Urinary bladder (tissue), 4 donors: ENCODE results near the gene MPV17L2. TPM values are rescaled to one million over a fixed set of nuclear protein-coding genes. Genes with fewer than 3 reads are reported as not detected.

Source experiments
- DNase-seq: peaks from one replicate; pipeline ENCODE4 v3.0.0-alpha.2; 2015; ENCODE audit errors: extremely low spot score
- H3K27ac ChIP-seq: one replicate; pipeline ENCODE4 v1.5.1; 2013; ENCODE audit warnings: low read depth, mild to moderate bottlenecking, moderate library complexity
- H3K36me3 ChIP-seq: one replicate; pipeline ENCODE4 v1.6.1; 2013; ENCODE audit warnings: mild to moderate bottlenecking, moderate library complexity; ENCODE audit not compliant: insufficient read depth
- H3K4me1 ChIP-seq: one replicate; pipeline ENCODE4 v1.6.1; 2013; ENCODE audit warnings: mild to moderate bottlenecking, moderate library complexity; ENCODE audit not compliant: insufficient read depth
- H3K4me3 ChIP-seq: one replicate; pipeline ENCODE4 v1.5.1; 2013; ENCODE audit warnings: low read depth, low read length
- WGBS: extraction: QIAGEN DNeasy Blood & Tissue Kit; methylation state at CpG from one replicate; pipeline ENCODE4 v1.1.7; 2013; 5-methylcytosine and 5-hydroxymethylcytosine counted together
- polyA plus RNA-seq: library from polyadenylated mRNA; stranded (reverse); fragments of 200-250 nt; gene quantifications from one replicate; pipeline ENCODE4 v1.2.3, GENCODE V29; 2013
- total RNA-seq: library from RNA; depleted of rRNA; stranded (reverse); fragments of >200 nt; gene quantifications from one replicate; pipeline ENCODE4 v1.2.3, GENCODE V29; 2014
- donor health status: healthy with polysubstance abuse.
- donor health status: healthy.

MPV17L2 gene
- total and polyA plus RNA-seq, 2 donors: 4.2 to 22.8 TPM

DNA sequence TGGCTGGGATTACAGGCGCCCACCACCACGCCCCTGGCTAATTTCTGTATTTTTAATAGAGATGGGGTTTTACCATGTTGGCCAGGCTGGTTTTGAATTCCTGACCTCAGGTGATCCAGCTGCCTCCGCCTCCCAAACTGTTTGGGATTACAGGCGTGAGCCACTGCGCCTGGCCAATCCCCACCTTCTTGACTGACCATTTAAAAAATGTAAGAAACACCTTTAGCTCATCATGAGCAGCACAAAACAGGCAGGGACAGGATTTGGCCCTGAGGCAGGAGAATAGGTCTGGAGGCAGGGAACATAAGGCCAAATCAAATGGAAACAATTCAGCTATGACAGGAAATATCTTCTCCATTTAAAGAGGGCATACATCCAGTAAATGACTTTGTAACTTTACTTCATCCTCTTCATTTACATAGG is 1.4 kb upstream of the MPV17L2 start:
- DNase-seq: no peak
- no peak overlapping the region for H3K27ac ChIP-seq
- no peaks in the 10 kb centered on the region for H3K4me1 ChIP-seq
- no peaks in the 10 kb centered on the region for H3K36me3 ChIP-seq
- peak overlapping the region; percentile 33 for H3K4me3 ChIP-seq
- 62% methylated on average over 5 of the region's 5 CpGs for WGBS

DNA sequence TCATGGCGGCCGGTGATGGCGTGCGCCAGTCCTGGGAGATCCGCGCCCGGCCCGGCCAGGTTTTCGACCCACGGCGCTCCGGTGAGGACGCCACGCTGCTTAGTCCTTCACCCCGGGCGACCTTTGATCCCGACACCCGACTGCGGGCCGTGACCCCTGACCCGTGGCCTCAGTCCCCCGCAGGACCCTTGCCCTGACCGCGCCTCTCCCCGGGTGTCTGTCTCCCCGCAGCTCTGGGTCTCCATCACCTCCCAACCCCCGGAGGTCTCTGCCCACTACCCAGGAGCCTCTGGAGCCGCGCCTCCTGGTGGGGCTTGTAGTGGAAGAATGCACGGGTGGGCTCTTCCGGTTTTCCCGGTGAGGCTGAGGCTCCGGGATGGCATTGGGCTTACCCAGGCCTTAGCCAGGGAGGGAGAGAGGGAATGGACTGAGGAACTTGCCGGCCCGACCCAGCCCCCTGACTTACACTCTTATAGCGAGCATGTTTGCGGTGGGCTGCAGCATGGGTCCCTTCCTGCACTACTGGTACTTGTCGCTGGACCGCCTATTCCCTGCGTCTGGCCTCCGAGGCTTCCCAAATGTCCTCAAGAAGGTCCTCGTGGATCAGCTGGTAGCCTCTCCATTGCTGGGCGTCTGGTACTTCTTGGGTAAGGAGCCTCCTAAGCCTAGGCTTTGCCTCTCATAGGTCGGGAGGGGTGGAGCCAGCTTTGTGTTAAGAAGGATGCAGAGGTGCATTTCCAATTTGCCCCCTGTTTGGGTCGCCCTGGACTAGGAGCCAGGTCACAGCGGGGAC is 566 bp downstream of the MPV17L2 start:
- no peak for DNase-seq
- Histone ChIP-seq H3K27ac (peak overlapping the region; percentile 57), H3K36me3 (no peaks in the 10 kb centered on the region), H3K4me1 (no peaks in the 10 kb centered on the region), H3K4me3 (peak overlapping the region; percentile 61)
- 2% methylated on average over 46 of the region's 46 CpGs for WGBS

DNA sequence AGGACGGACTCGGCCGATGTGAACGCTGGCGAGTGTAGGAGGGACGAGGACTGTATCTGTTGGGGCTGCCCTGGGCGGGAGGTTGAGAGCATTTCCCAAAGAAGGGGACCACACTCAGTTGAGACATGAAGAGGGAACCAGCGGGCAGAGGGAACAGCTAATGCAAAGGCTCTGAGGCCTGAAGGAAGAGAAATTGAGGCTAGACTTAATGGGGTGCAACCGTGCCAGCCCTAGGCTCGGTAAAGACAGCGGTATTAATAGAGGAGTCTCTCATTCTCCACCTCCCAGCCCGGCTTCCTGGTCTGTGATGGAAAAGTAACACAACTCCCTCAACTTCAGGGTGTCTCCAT is 1.1 kb downstream of the MPV17L2 start:
- H3K27ac ChIP-seq: no peak overlapping the region
- DNase-seq: no peak
- H3K4me3 ChIP-seq: peak overlapping the region; percentile 61
- WGBS: 47% methylated on average over 12 of the region's 12 CpGs
- no peaks in the 10 kb centered on the region for H3K4me1 ChIP-seq
- H3K36me3 ChIP-seq: no peaks in the 10 kb centered on the region

DNA sequence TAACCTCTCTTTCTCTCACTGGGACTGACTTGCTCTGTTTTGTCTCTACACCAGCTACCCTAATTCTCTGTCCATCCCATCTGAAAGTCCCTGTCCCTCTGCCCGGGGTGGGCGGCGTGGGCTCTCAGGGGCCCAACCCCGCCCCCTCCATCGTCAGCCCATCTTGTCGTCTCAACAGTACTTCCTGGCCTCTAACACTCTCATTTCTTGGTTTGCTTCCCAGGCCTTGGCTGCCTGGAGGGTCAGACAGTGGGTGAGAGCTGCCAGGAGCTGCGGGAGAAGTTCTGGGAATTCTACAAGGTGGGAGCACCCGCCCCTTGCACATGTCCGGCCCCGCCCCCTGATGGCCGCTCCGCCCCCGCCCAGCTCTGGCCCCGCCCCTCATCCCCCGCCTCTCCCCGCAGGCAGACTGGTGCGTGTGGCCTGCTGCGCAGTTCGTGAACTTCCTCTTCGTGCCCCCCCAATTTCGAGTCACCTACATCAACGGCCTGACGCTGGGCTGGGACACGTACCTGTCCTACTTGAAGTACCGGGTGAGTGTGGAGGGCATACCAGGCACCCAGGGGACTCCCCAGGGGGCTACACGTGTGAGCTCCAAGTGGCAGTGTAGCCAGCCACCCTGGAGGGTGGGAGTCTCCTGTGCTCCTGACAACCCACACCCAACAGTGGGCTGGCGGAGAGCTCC is 1.7 kb downstream of the MPV17L2 start:
- H3K4me1 ChIP-seq: no peaks in the 10 kb centered on the region
- 28% methylated on average over 27 of the region's 27 CpGs for WGBS
- no peak overlapping the region for H3K27ac ChIP-seq
- H3K36me3 ChIP-seq: no peaks in the 10 kb centered on the region
- no peak overlapping the region for H3K4me3 ChIP-seq
- DNase-seq: no peak

DNA sequence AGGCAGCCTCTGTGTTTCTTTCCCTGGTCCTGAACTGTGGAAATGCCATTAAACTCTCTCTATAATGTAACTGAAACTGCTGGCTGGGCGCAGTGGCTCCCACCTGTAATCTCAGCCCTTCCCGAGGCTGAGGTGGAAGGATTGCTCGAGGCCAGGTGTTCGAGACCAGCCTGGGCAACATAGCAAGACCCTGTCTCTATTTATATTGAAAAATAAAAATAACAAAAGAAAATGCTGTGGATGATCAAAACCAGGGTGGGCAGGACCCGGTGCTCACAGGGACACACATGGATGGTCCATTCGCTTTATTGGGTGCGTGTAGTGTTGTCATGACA is 3.5 kb downstream of the MPV17L2 start:
- H3K27ac ChIP-seq: no peak overlapping the region
- H3K4me1 ChIP-seq: no peaks in the 10 kb centered on the region
- H3K36me3 ChIP-seq: no peaks in the 10 kb centered on the region
- 90% methylated on average over 7 of the region's 7 CpGs for WGBS
- no peak for DNase-seq
- H3K4me3 ChIP-seq: no peak overlapping the region

DNA sequence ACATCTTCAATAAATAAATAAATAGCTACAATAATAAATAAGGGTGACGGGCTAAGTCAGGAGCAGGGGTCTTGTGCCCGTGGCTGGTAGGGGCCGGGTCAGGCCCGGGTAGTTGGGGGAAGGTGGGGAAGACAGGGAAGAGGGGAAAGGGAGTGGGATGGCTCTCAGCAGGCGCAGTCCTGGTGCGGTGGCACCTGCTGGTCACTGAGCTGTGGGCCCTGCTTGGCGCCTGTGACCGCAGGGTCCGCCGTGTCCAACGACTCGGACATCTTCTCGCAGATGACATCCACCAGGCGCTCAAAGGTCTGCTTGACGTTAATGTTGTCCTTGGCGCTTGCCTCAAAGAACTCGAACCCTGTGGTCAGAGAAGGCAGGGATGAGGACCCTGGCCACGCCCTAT is 4.3 kb downstream of the MPV17L2 start:
- DNase-seq: no peak
- Histone ChIP-seq H3K27ac (no peak overlapping the region), H3K4me1 (no peaks in the 10 kb centered on the region), H3K4me3 (no peak overlapping the region), H3K36me3 (no peaks in the 10 kb centered on the region)
- WGBS: 92% methylated on average over 18 of the region's 18 CpGs

DNA sequence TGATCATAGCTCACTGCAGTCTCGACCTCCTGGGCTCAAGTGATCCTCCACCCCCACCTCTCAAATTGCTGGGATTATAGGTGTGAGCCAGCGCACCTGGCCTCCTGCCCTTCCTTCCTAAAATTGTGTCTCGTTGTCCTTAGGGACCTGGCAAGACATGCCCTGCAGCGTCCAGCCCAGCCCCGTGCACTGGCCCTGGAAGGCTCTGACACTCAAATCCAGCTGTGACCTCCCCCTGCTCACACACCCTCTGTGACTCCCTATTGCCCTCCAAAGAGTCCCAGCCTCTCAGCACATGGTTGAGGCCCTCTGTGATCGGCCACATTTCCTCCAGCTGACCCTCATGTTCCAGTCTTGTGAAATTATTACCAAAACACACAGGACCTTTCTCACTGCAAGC is 4.9 kb downstream of the MPV17L2 start:
- Histone ChIP-seq H3K27ac (no peak overlapping the region), H3K36me3 (no peaks in the 10 kb centered on the region), H3K4me1 (no peaks in the 10 kb centered on the region), H3K4me3 (no peak overlapping the region)
- WGBS: 68% methylated on average over 6 of the region's 6 CpGs
- no peak for DNase-seq

DNA sequence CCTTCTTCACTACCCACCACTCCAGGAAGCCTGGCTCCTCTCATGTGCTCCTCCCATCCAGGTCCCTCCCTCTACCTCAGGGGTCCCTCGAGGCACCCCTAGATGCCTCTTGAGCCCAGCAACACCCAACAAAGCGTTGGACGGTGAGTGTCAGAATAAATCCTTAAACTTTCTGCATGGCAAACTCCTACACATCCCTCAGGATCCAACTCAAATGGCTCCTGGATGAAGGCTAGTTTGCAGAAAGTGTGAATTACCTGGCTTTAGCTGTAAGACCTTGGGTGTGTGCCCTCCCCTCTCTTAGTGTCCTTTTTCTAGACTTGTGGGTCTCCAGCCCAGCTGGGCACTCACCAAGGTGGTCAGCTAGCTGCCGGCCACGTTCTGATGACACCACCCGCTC is 5.4 kb downstream of the MPV17L2 start:
- no peak overlapping the region for H3K4me3 ChIP-seq
- no peak for DNase-seq
- WGBS: 94% methylated on average over 6 of the region's 6 CpGs
- H3K36me3 ChIP-seq: no peaks in the 10 kb centered on the region
- no peak overlapping the region for H3K27ac ChIP-seq
- H3K4me1 ChIP-seq: no peaks in the 10 kb centered on the region

DNA sequence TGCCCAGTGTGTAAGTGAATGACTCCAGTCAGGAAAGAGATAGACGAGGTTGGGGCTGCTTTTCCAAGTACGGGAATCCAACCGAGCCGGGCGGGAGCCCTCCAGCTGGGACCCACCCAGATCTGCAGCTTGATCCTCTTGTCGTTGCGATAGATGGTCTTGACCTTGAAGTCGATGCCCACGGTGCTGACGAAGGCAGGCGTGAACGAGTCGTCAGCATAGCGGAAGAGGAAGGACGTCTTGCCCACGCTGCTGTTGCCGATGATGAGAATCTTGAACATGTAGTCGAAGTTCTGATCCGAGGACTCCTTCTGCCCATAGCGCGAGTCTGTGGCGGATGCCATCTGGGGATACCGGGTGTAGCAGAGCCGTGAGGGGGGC is 9.4 kb downstream of the MPV17L2 start:
- no peak overlapping the region for H3K27ac ChIP-seq
- H3K36me3 ChIP-seq: no peaks in the 10 kb centered on the region

DNA sequence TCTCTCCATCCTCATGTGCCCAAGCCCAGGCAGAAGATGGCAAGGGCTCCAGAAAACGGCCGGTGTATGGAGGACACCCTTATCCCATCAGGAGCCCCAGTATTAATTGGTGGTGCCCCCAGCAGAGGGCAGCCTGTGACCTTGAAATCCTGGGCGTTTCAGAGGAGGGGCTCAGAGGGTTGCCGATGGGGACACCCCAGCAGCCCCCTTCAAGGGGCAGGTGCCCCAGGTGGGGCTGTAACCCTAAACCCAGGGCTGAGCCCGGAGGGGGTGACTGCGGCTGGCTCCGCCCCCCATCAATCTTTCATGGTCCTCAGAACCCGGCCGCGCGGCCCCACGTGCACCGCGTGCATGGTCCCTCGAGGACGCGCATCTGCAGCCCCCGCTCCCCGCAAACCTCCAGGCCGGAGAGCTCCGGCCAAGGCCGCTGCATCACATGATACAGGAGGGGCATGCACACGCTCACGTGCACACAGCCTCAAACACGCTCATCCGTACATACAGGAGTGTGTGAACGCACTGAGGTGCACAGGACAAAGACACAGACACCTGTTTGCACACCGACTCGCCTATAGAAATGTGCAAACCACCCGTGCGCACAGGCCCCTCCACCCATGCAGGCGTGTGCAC is 9.9 kb downstream of the MPV17L2 start:
- no peak for DNase-seq
- Histone ChIP-seq H3K36me3 (no peaks in the 10 kb centered on the region), H3K27ac (no peak overlapping the region), H3K4me3 (peak overlapping the region; percentile 49), H3K4me1 (no peaks in the 10 kb centered on the region)
- 6% methylated on average over 32 of the region's 32 CpGs for WGBS

More for the DNA sequence above, 9.4 kb downstream of the MPV17L2 start:
- Histone ChIP-seq H3K4me3 (no peak overlapping the region), H3K4me1 (no peaks in the 10 kb centered on the region)
- no peak for DNase-seq
- WGBS: 83% methylated on average over 24 of the region's 24 CpGs

DNA sequence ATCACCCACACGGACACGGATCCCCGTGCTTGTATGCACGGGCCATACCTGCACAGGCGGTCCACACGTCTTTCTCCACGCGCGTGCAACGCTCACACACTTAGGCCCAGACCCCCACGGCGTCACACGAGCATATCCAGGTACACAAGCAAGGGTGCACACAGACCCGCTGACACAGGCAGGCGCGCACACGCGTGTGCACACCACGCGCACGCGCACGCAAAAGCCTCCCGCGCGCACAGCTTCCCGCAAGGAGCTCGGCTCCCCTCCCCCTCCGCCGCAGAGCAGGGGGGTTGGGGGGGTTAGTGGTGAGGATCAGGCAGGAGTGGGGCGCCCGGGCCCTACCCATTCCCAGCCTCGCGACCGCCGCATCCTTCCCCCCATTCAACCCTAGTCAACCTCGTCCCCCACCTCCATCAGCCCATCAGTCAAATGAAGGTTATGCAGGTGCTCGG is 10.4 kb downstream of the MPV17L2 start:
- H3K4me3 ChIP-seq: peak overlapping the region; percentile 49
- DNase-seq: no peak
- WGBS: 1% methylated on average over 38 of the region's 38 CpGs
- H3K4me1 ChIP-seq: no peaks in the 10 kb centered on the region
- no peak overlapping the region for H3K27ac ChIP-seq
- H3K36me3 ChIP-seq: no peaks in the 10 kb centered on the region

DNA sequence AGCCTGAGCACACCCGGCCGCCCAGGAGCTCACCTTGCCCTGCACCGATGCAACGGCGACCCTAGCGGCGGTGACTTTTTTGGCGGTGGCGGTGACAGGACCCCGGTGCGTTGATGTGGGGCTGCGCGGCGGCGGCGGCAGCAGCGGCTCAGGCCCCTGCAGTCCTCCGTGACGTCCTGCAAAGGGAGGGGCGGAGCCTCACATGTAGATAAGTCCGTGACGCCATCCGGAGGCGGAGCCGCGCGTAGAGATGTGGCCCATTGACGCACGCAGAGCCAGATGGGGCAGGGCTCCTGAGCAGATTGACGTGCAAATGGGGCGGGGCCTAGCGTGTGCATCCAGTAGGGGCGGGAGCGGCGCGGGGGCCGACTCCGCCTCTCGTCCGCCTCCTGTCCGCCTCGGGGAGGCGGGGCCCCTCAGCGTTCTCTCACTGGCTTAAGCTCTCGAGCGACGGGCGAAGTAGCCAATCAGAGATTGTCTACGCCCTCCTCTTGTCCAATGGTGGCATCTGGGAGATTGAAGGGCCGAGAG is 10.9 kb downstream of the MPV17L2 start, which contains the start of gene RAB3A:
Gene RAB3A (minus strand): TSS at position 180 of the 531 bp plus-strand sequence. CDS start 1,302 bp downstream, outside the sequence.
- Histone ChIP-seq H3K36me3 (no peaks in the 10 kb centered on the region), H3K4me3 (peak within 1 kb of the TSS; percentile 52), H3K4me1 (no peaks in the 10 kb centered on the region), H3K27ac (peak within 1 kb of the TSS; percentile 95)
- peak; percentile 99 for DNase-seq
- WGBS: under 1% methylated on average over 50 of the region's 50 CpGs

DNA sequence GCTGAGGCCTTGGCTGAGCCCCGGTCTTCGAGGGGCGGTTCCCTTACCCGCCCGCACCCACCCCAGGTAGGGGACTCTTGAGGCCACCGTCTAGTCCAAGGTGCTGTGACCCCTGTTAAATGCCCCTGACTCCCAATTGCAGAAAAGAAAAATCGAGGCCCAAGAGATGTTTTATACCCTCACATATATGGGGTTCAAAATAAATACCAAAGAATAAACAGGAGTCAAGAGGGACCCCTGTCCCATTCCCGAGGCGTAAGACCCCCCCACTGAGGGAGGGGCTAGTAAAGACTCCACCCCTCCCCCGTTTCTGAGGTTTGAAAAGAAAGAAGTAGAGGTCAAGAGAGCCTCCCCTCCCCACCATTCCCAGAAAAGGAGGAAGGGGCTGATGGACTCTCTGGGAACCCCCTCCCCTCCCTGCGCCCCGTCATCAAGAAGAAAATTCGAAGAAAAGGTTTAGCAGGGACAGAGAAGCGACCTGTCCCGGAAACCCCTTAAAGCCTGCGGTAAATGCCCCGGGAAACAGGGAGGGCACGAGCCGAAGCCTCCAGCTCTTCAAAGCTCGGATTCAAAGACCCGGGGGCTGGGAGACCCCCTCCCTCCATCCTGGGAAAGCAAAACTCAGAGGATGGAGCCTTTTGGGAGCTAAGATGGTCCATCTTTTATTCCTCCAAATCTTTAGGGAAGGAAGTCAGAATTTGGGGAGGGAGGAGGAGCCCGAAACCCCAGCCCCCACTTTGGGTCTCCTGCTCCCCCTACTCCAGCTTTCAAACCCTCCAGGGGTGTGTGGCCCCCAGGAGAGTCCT is 11.6 kb downstream of the MPV17L2 start:
- peak overlapping the region; percentile 95 for H3K27ac ChIP-seq
- H3K4me1 ChIP-seq: no peaks in the 10 kb centered on the region
- H3K4me3 ChIP-seq: peak overlapping the region; percentile 52
- H3K36me3 ChIP-seq: no peaks in the 10 kb centered on the region
- under 1% methylated on average over 22 of the region's 22 CpGs for whole genome bisulfite sequencing
- DNase-seq: peak; percentile 83
